Cerebellar cortex (tissue), 1 donor: Measurements from ENCODE around the gene CACNB2.
"Not testable (repeated sequence)": the region's sequence is repeated elsewhere in the genome, so short reads cannot be mapped to it uniquely, and the experiment has no call there.

ENCODE experiments used
- DNase-seq: peaks from one replicate; pipeline ENCODE4 v3.0.0-alpha.2; 2015; ENCODE audit warnings: low spot score

Gene CACNB2

GRCh38 chr10:18400906-18401245 lies 260.7 kb downstream of the CACNB2 start:
- DNase-seq, result peak; percentile 72

- DNase-seq, result peak; percentile 70
Observed at GRCh38 chr10:18401416-18402195, 261.4 kb downstream of the CACNB2 start.

GRCh38 chr10:18402853-18403252 lies 262.6 kb downstream of the CACNB2 start:
- peak; percentile 77 for DNase-seq

DNA sequence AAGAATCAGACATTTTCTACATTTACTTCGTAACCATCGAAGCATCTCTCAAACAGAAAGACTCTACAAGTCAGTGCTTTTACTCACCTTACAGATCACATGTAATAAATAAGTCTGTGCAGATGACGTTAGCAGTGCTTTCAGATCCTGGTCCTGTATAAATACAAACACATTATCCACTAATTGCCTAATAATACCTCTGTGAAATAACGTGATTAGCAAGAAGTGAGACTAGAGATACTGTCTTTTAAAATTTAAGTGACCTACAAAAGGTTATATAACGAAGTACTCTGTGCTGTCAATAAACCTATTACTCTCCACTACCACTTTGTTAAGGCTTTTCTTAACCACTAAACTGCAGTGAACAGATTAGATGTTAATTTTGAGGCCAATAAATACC lies 264.3 kb downstream of the CACNB2 start:
- peak; percentile 71 for DNase-seq

GRCh38 chr10:18406136-18406535 lies 265.9 kb downstream of the CACNB2 start:
- DNase-seq, result no peak

- no peak for DNase-seq
Observed at GRCh38 chr10:18409599-18410397, 269.6 kb downstream of the CACNB2 start.

GRCh38 chr10:18414061-18414460 lies 273.8 kb downstream of the CACNB2 start:
- no peak for DNase-seq

DNA sequence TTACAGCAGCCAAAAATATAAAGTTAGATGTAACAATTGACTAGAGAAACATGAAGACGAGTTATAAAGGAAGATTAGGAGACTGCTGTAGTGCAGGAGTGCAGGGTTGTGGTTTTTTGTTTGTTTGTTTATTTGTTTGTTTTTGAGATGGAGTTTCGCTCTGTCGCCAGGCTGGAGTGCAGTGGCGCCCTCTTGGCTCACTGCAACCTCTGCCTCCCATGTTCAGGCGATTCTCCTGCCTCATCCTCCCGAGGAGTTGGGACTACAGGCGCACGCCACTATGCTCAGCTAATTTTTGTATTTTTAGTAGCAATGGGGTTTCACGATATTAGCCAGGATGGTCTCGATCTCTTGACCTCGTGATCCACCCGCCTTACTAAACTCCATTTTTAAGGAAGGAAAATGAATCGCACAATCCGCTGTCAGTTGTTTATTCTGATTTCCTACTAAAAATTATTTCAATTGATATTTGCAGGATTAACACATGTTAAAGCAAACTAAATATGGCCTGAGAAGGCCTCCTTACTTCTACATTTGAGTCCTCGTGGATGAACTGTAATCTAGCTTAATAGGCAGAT lies 277.8 kb downstream of the CACNB2 start:
- no peak for DNase-seq

DNA sequence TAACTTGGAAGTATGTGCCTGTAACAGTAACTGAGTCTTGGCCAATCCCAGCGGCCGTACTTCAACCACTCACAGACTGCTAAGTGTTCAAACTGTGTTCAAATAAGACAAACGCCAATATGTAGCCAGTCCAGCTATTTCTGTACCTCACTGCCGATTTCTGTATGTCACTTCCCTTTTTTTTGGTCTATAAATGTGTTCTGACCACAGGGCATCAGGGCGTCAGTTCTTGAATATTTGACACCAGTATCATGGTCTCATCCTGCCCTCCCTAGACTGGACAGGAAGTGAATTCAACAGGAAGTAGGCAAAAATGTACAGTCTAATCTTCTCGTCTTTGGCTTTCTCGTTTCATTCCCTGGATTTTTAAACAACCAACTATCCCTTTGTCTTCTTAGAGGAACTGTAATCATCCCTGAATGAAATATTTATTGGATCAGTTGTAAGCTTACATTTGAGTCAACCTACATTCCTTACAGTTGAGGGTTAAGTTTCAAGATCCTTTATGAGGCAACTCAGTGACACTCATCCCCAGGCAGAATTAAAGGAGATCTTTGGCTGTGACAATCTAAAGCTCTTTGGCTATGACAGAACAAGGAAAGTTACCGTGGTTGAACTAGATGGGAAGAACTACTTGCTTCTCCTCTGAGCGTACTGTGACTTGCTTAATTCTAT lies 278.5 kb downstream of the CACNB2 start:
- no peak for DNase-seq

DNA sequence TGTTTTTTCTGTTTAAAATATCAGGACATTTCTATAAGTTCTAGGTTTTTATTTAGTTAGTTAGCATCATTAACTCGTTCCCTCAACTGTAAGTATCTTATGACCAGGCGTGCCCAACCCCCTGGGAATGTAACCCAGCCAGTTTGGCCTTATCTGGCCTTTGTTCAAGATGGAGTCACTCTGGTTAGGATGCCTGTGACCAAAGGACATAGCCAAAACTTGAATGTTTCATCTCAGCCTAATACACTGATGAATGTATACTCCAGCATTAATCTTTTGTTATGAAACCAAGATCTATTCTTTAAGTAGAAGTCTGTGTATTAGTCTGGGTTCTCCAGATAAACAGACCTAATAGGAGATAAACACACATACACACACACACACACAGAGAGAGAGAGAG lies 279.7 kb downstream of the CACNB2 start:
- DNase-seq, result no peak

DNA sequence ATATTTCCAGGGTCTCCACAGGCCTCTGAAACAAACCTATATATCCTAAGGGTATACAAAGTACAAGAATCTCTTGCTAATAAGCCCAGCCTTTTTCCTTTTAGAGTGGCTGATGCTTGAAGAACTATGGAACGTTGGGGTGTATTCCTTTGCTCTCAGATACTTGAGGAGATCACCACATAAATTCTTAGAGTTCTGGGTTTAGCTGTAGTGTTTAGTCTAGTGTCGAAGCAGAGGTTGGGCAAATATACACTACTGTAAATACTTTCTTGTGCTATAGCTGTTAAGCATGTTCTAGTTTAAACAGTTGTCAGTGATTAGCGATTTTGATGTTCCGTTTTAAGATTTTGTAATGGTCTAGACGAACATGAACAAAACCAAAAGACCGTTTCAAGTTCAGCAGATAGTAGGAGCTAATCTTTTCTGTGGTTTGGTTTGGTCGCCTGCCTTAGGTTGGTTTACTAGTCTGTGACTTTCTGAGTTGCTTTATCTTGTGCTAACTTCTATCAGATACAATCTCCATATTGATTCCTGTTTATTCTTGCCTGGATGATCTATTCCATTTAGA lies 281.6 kb downstream of the CACNB2 start:
- DNase-seq, result no peak

GRCh38 chr10:18423058-18423637 lies 282.9 kb downstream of the CACNB2 start:
- DNase-seq, result no peak

DNA sequence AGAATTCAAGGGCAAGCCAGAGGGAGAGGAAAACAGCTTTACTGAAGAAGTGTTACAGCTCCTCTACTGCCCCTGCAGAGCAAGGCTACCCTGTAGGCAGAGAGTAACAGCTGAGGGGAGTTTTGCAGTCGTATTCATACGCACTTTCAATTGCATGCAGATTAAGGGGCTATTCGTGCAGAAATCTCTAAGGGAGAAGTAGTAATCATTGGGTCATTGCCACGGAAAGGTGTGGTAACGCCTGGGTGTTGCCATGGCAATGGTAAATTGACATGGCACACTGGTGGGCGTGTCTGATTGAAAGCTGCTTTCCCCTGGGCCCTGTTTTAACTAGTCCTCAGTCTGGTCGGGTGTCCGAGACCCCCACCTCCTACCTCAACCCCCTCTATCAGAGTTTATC lies 284.0 kb downstream of the CACNB2 start:
- DNase-seq, result no peak

DNA sequence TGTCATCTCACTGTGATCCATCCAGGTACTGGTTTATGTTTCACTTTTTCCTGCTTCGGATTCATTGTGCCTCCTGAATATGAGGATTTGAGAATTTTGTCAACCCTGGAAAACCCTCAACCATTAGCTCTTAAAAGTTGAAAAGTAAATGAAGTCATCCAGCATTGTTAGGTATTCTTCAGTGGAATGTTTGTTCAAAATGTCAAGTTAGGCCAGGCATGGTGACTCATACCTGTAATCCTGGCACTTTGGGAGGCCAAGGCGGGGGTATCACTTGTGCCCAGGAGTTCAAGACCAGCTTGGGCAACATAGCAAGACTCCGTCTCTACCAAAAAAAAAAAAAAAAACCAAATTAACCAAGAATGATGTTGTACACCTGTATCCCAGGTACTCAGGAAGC lies 289.1 kb downstream of the CACNB2 start:
- DNase-seq, result no peak

DNA sequence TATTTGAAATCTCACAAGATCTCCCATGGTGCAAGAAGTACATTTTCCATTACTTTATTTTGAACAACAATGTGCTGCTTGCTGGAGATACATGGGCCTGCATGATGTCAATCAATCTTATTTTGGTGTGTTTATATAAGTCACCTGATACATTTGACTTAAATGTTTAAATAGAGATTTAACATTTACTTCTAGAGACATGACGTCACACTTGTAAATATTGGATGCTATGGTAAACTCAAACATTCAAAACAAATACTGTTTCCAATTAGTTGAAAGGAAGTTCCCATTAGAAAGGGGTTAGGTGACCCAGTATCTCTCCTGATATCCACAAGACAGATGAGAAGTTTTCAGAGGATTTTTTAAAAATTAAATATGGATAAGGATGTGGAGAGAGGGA lies 296.7 kb downstream of the CACNB2 start:
- no peak for DNase-seq

DNA sequence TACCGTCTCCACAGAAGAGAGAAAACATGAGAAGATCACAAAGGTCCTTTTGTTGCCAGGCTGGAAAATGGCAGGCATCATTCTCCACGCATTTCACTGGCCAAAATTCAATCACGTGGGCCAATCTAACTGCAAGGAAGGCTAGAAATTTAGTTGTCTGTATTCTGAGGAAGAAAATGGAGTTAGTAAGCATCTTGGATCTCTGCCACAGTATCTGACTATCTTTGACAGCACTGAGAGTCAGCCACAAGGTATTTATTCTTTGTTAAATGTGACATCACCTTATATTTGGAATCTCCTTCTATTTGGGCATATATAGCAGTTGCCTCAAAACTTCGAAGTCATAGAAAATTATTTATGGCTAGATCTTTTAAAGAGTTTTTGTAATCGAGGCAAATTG lies 297.3 kb downstream of the CACNB2 start:
- no peak for DNase-seq

GRCh38 chr10:18438361-18439126 lies 298.3 kb downstream of the CACNB2 start:
- DNase-seq, result peak; percentile 94

DNA sequence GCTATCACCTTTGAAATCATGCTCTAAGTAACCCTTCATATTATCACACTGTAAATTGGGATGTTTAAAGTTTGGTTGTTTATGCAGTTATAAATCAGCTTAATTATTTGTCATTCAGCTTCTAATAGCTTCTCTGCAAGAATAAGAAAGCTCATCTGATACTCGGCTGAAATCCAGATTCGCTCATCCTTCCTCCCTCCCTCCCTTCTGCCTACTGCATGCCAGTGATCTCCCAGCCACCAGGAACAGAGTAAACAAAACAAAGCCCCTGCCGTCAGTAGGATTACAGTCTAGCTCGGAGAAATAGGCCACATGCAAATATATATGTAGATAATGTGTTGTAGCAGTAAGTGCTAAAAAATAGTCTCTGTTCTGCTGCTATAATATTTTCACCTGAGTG lies 299.4 kb downstream of the CACNB2 start:
- peak; percentile 80 for DNase-seq

GRCh38 chr10:18445635-18446034 lies 305.4 kb downstream of the CACNB2 start:
- DNase-seq, result not testable (repeated sequence)

DNA sequence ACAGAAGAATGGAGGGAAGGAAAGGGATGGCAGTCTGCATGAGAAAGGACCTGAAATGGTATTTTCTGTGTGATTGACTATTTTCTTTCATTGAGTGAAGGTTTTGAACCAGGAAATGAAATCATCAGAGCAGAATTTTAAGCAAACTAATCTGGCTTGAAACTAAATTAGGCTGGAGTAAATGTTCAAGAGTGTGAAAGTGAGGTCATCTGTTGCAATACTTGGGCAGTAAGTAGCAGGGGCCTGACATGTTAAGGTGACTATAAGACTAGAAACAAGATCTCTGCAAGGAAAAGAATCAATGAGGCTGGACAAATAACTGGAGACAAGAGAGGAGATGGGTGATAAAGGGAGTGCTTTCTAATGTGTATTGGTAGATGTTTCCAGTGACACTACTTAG lies 306.0 kb downstream of the CACNB2 start:
- DNase-seq, result no peak

GRCh38 chr10:18449611-18450026 lies 309.4 kb downstream of the CACNB2 start:
- DNase-seq, result no peak
